ENCODE data around the gene ANTXRL.
"Not testable (repeated sequence)": the region's sequence is repeated elsewhere in the genome, so short reads cannot be mapped to it uniquely, and the experiment has no call there.

Gene ANTXRL

GRCh38 chr10:46263831-46264268 lies 22.9 kb upstream of the ANTXRL start:
- DNase-seq (ENCODE audit: extremely low read depth, low read depth): no peak
- no peak for TF ChIP-seq CTCF (IDR thresholded peaks at IDR 0.05; ENCODE audit: low read depth, low read length)

GRCh38 chr10:46264336-46264735 lies 22.5 kb upstream of the ANTXRL start:
- DNase-seq (ENCODE audit: extremely low read depth, low read depth): no peak
- no peak for TF ChIP-seq CTCF (IDR thresholded peaks at IDR 0.05; ENCODE audit: low read depth, low read length)

DNA sequence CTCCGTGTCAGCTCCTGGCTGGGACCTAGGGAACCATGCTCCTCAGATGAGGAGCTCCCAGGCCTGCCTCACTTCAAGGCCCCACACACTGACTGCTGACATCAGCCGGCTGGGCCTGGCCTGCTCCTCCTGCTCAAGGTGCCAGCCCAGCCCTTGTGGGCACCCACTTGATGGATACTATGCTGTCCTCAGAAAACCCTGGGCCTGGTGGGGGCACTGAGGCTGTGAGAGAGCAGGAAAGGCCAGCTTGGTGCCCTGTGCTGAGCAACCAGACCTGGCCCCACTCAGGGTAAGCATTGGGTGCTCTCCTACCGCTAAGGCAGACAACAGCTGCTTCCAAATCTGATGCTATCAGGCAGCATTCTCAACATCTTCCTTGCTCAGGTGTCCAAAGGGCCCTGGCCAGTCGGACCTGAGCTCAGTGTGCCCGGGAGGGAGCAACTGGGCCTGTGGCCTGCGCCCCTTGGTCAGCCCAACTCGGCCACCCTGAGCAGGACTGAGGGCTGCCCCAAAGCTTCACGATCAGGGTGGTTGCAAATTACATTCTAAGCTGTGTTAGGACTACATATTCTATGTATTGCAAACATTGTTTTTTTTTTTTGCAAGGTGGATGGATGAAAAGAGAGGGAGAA lies 21.9 kb upstream of the ANTXRL start:
- no peak for DNase-seq (ENCODE audit: extremely low read depth, low read depth)
- no peak for TF ChIP-seq CTCF (IDR thresholded peaks at IDR 0.05; ENCODE audit: low read depth, low read length)

- DNase-seq (ENCODE audit: extremely low read depth, low read depth): not testable (repeated sequence)
These were observed 21.1 kb upstream of the ANTXRL start for GRCh38 chr10:46265566-46266305.

GRCh38 chr10:46266306-46266985 lies 20.4 kb upstream of the ANTXRL start:
- no peak for DNase-seq (ENCODE audit: extremely low read depth, low read depth)

GRCh38 chr10:46267132-46267985 lies 19.4 kb upstream of the ANTXRL start:
- DNase-seq (ENCODE audit: extremely low read depth, low read depth): no peak
- no peak for TF ChIP-seq CTCF (IDR thresholded peaks at IDR 0.05; ENCODE audit: low read depth, low read length)

More at GRCh38 chr10:46266306-46266985, 20.4 kb upstream of the ANTXRL start:
- TF ChIP-seq CTCF (IDR thresholded peaks at IDR 0.05; ENCODE audit: low read depth, low read length): no peak

DNA sequence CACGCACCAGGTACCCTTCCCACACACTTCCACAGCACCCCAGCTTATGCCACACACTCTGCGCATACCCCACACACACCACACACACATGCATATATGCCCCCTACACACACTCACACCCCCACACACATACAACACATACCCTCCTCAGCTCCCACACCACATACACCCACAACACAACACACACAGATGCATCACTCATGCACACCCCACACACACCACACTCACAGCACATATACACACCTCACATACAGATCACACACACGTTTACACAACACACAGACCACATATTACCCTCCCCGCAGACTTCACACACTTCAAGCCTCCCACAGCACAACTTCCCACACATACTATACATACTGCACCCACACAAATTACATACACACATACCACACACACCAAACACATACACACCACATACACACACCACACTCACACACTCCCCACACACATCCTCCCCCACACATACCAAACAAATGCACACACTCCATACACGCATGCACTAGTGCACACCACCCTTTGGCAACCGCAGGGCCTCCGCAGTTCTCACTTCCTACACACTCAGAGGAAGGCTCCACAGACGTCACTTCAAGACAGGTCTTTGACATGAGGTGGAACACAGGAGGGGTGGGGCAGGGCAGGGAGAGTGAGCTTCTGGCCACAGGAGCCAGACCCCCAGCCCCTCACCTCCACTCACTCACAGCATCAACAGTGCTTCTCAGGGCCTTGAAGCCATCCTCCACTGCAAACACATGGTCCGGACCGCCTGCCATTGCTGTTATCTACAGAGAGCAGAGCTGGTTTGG lies 18.5 kb upstream of the ANTXRL start:
- no peak for DNase-seq (ENCODE audit: extremely low read depth, low read depth)
- TF ChIP-seq CTCF (IDR thresholded peaks at IDR 0.05; ENCODE audit: low read depth, low read length): no peak

DNA sequence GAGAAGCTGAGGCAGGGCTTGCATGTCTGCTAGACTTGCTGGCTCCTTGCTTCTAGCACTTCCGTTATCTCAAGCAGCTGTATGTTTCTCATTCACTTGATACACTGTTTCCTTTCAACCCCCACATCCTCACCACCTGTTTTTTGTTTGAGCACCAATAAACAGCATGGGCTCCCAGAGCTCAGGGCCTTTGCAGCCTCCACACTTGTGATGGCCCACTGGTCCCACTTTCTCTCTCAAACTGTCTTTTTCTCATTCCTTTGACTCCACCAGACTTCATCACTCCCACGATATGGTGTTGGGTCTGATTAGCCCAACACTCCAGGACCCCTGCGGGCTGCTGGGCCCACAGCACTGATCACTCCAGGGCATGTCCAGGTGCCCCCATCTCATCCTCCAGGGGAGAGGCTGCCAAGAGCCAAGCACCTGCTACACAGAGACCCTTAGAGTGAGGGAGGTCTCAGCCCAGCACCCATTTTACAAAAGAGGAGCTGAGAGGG lies 17.2 kb upstream of the ANTXRL start:
- not testable (repeated sequence) for DNase-seq (ENCODE audit: extremely low read depth, low read depth)

Data from AG09319 (cell line).